Airway epithelial cell (primary cell): ENCODE measurements around the gene XKRX. TPM values are rescaled to one million over a fixed set of nuclear protein-coding genes. Genes with fewer than 3 reads are reported as not detected.

ENCODE experiments used
- total RNA-seq: library from RNA; depleted of rRNA; stranded (reverse); fragments of >200 nt; gene quantifications from 2 replicates; pipeline ENCODE4 v1.2.3, GENCODE V29; 2015

The XKRX gene
- total RNA-seq = 1.1 and 1.6 TPM in 2 replicates

GRCh38 chrX:100928660-100929613 is at the start of gene XKRX:
Gene XKRX, minus strand, starts transcription at chrX:100928917. Its CDS starts 613 bp downstream, at chrX:100928304.

GRCh38 chrX:100969408-100969807 is 40.7 kb upstream of the XKRX start, which contains the start of gene ARL13A:
Gene ARL13A, plus strand, starts transcription at chrX:100969708. Its CDS starts 3,982 bp downstream, at chrX:100973690.

GRCh38 chrX:100874325-100874724 is 54.4 kb downstream of the XKRX start, which contains the start of gene NOX1:
Gene NOX1, minus strand, starts transcription at chrX:100874359. Its CDS starts 220 bp downstream, at chrX:100874139.

Other genes with a start within 250 kb of the XKRX start
- 1.5 and 3.5 TPM in 2 replicates for gene SYTL4, start 196.8 kb downstream of the XKRX start, total RNA-seq
- 18.8 and 26.4 TPM in 2 replicates for gene CSTF2, start 108.5 kb downstream of the XKRX start, total RNA-seq
- not detected in 2 replicates for gene NOX1, start 54.6 kb downstream of the XKRX start, total RNA-seq
- gene ARL13A, start 40.8 kb upstream of the XKRX start, total RNA-seq = not detected in 2 replicates
- gene TRMT2B, start 123.2 kb upstream of the XKRX start, total RNA-seq = 8.6 and 9.7 TPM in 2 replicates
- 0.51 and 0.56 TPM in 2 replicates for gene TMEM35A, start 150.0 kb upstream of the XKRX start, total RNA-seq
- gene CENPI, start 169.3 kb upstream of the XKRX start, total RNA-seq = 11.9 and 16.1 TPM in 2 replicates